A549 (cell line): Measurements from ENCODE around the gene GPR18.

ENCODE experiments used
- CTCF ChIP-seq: fragments of >200 bp; sonication (Bioruptor Twin); formaldehyde crosslinking; IDR thresholded peaks from 3 replicates; pipeline ENCODE4 v1.5.1; 2016
- TF ChIP-seq, protein P1 (sequence below): IDR thresholded peaks from 2 replicates; pipeline ENCODE4 v1.6.1; 2012

- TF ChIP-seq, protein P1, sequence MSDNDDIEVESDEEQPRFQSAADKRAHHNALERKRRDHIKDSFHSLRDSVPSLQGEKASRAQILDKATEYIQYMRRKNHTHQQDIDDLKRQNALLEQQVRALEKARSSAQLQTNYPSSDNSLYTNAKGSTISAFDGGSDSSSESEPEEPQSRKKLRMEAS: no peak
- TF ChIP-seq CTCF: no peak
These were observed 23.7 kb upstream of the GPR18 start for GRCh38 chr13:99281811-99282263.
